GM23338 (cell line): Measurements from ENCODE around the gene OR2A2. TPM values are rescaled to one million over a fixed set of nuclear protein-coding genes. Genes with fewer than 3 reads are reported as not detected.

ENCODE experiments used
- ATAC-seq: fragments of 200-7000 bp; cut with Tn5 transposase; 3 replicates; pipeline ENCODE4 v1.9.1; 2020
- DNase-seq: peaks from one replicate; pipeline ENCODE4 v3.0.0-alpha.2; 2015; ENCODE audit warnings: low spot score
- H2AFZ ChIP-seq: fragments of 200-600 bp; sonication (generic); 2 replicates; pipeline ENCODE4 v1.8.0; 2016; ENCODE audit warnings: antibody characterized with exemption, mild to moderate bottlenecking, moderate library complexity
- H3F3A ChIP-seq: fragments of 200-600 bp; sonication (generic); replicated peaks from 2 replicates; pipeline ENCODE4 v1.8.0; 2017; ENCODE audit warnings: antibody characterized with exemption, mixed run types, low read depth
- H3K27ac ChIP-seq: fragments of 200-600 bp; sonication (generic); 2 replicates; pipeline ENCODE4 v1.6.1; 2016; ENCODE audit warnings: low read depth
- H3K27me3 ChIP-seq: fragments of 200-600 bp; sonication (generic); 2 replicates; pipeline ENCODE4 v1.8.0; 2016; ENCODE audit warnings: mild to moderate bottlenecking, mixed run types, moderate library complexity; ENCODE audit not compliant: insufficient read depth
- H3K36me3 ChIP-seq: fragments of 200-600 bp; sonication (generic); 2 replicates; pipeline ENCODE4 v1.8.0; 2016; ENCODE audit warnings: mild to moderate bottlenecking; ENCODE audit not compliant: insufficient read depth
- H3K4me1 ChIP-seq: fragments of 200-600 bp; sonication (generic); 2 replicates; pipeline ENCODE4 v1.8.0; 2016; ENCODE audit warnings: mild to moderate bottlenecking, moderate library complexity; ENCODE audit not compliant: insufficient read depth
- H3K4me2 ChIP-seq: fragments of 200-600 bp; sonication (generic); 2 replicates; pipeline ENCODE4 v1.7.1; 2017; ENCODE audit warnings: mixed run types
- H3K4me3 ChIP-seq: fragments of 200-600 bp; sonication (generic); 2 replicates; pipeline ENCODE4 v1.6.1; 2016; ENCODE audit warnings: mixed run types
- H3K79me2 ChIP-seq: fragments of 200-600 bp; sonication (generic); replicated peaks from 2 replicates; pipeline ENCODE4 v1.8.0; 2017; ENCODE audit warnings: mild to moderate bottlenecking; ENCODE audit not compliant: insufficient read depth
- H3K9me2 ChIP-seq: fragments of 200-600 bp; sonication (generic); 2 replicates; pipeline ENCODE4 v1.8.0; 2017; ENCODE audit not compliant: insufficient read depth
- H4K20me1 ChIP-seq: fragments of 200-600 bp; sonication (generic); replicated peaks from 2 replicates; pipeline ENCODE4 v1.8.0; 2017; ENCODE audit warnings: mild to moderate bottlenecking; ENCODE audit not compliant: insufficient read depth
- H3K27ac Mint-ChIP-seq: 2 replicates; pipeline ENCODE4 v1.8.0; 2020; ENCODE audit warnings: inconsistent platforms, mild to moderate bottlenecking, moderate library complexity, mixed read lengths
- H3K27me3 Mint-ChIP-seq: 3 replicates; pipeline ENCODE4 v1.8.0; 2022; ENCODE audit warnings: low read depth, mild to moderate bottlenecking, moderate library complexity, mixed read lengths, inconsistent platforms; ENCODE audit not compliant: insufficient read depth, poor library complexity
- H3K36me3 Mint-ChIP-seq: 3 replicates; pipeline ENCODE4 v1.8.0; 2021; ENCODE audit warnings: low read depth, mild to moderate bottlenecking, inconsistent platforms, moderate library complexity, mixed read lengths
- H3K4me1 Mint-ChIP-seq: 3 replicates; pipeline ENCODE4 v1.8.0; 2020; ENCODE audit warnings: mild to moderate bottlenecking, inconsistent platforms, mixed read lengths
- H3K4me3 Mint-ChIP-seq: 3 replicates; pipeline ENCODE4 v1.8.0; 2021; ENCODE audit warnings: moderate library complexity, mild to moderate bottlenecking, inconsistent platforms, mixed read lengths
- H3K9me3 Mint-ChIP-seq: 3 replicates; pipeline ENCODE4 v1.8.0; 2020; ENCODE audit warnings: moderate library complexity, mild to moderate bottlenecking, inconsistent platforms, mixed read lengths
- CREB1 ChIP-seq: fragments of 250-450 bp; sonication (Bioruptor Pico); IDR thresholded peaks from 2 replicates; pipeline ENCODE4 v1.5.0; 2020; ENCODE audit warnings: low read depth, mild to moderate bottlenecking, moderate library complexity
- CTCF ChIP-seq, 2 experiments: fragments of 200-600 bp in 1 of 2; sonication (generic) in 1 of 2; conservative IDR thresholded peaks; 2 replicates each; pipeline versions ENCODE4 v1.5.1 to v1.6.1; 2016 to 2017; ENCODE audit warnings: antibody characterized with exemption in 2 of 2, low read depth in 2 of 2, mild to moderate bottlenecking in 2 of 2, moderate library complexity in 1 of 2
- ETS1 ChIP-seq: IDR thresholded peaks from 2 replicates; pipeline ENCODE4 v1.6.1; 2016; ENCODE audit warnings: antibody characterized with exemption
- EZH2 ChIP-seq: fragments of 200-600 bp; sonication (generic); IDR thresholded peaks from one replicate; pipeline ENCODE4 v1.8.0; 2017; ENCODE audit warnings: antibody characterized with exemption, mild to moderate bottlenecking, low read depth; ENCODE audit not compliant: unreplicated experiment
- EZH2phosphoT487 ChIP-seq: fragments of 200-600 bp; sonication (generic); IDR thresholded peaks from one replicate; pipeline ENCODE4 v1.8.1; 2018; ENCODE audit warnings: antibody characterized with exemption; ENCODE audit not compliant: unreplicated experiment
- JUNB ChIP-seq: IDR thresholded peaks from one replicate; pipeline ENCODE4 v1.6.1; 2016; ENCODE audit warnings: antibody characterized with exemption; ENCODE audit not compliant: unreplicated experiment
- NANOG ChIP-seq: IDR thresholded peaks from 2 replicates; pipeline ENCODE4 v1.6.1; 2016; ENCODE audit warnings: antibody characterized with exemption, borderline replicate concordance
- POLR2AphosphoS5 ChIP-seq: IDR thresholded peaks from 2 replicates; pipeline ENCODE4 v1.6.1; 2016; ENCODE audit warnings: antibody characterized with exemption, low read depth
- REST ChIP-seq: IDR thresholded peaks from one replicate; pipeline ENCODE4 v1.6.1; 2018; ENCODE audit warnings: antibody characterized with exemption; ENCODE audit not compliant: unreplicated experiment
- STAT1 ChIP-seq: IDR thresholded peaks from one replicate; pipeline ENCODE4 v1.6.1; 2016; ENCODE audit warnings: antibody characterized with exemption; ENCODE audit not compliant: unreplicated experiment
- ZNF114 ChIP-seq: fragments of 250-450 bp; sonication (Bioruptor Pico); IDR thresholded peaks from 2 replicates; pipeline ENCODE4 v1.5.0; 2020; ENCODE audit warnings: mild to moderate bottlenecking, moderate library complexity
- ZNF331 ChIP-seq: fragments of 250-450 bp; sonication (Bioruptor Pico); IDR thresholded peaks from 2 replicates; pipeline ENCODE4 v1.5.0; 2020; ENCODE audit warnings: low read depth, mild to moderate bottlenecking, moderate library complexity
- polyA plus RNA-seq: library from polyadenylated mRNA; unstranded; fragments of >200 nt; fragmentation: Nextera tagmentation; extraction: Ambion mirVana; gene quantifications from 2 replicates; pipeline ENCODE4 v1.2.1, GENCODE V29; 2016
- total RNA-seq: library from RNA; depleted of rRNA; stranded (reverse); fragments of >200 nt; shearing (Covaris generic); gene quantifications from 2 replicates; pipeline ENCODE4 v1.2.3, GENCODE V29; 2014
- TF ChIP-seq, protein P1 (sequence below): fragments of 250-450 bp; sonication (Bioruptor Pico); IDR thresholded peaks from 2 replicates; pipeline ENCODE4 v1.5.0; 2020; ENCODE audit warnings: mild to moderate bottlenecking, moderate library complexity

Gene OR2A2
- total and polyA plus RNA-seq, 2 experiments from 2014 or later = not detected

DNA sequence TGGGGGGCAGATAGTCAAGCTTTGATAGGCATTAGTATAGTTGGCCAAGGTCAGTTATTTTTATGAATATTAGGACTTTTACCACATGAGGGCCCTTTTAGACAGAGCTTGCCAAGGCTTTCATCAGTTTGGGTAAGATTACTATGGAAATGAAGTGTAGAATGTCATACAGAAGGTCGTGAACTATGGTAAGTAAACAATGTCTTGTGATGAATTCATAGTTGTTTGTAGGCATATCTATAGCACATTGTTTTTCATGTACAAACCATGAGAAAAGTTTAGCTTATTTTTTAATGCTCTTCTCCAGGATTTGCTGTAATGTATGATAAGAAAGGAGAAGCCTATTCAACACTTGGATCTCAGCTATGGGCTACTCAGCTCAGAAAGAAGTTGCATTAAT, 4.3 kb downstream of the OR2A2 start:
- no peaks in the 10 kb centered on the region for H3K36me3 ChIP-seq
- ATAC-seq (no peak), DNase-seq (no peak)
- H3K4me1 ChIP-seq = no peaks in the 10 kb centered on the region
- H3F3A ChIP-seq = no peaks in the 10 kb centered on the region
- no peak overlapping the region for H3K27ac ChIP-seq
- H4K20me1 ChIP-seq = no peaks in the 10 kb centered on the region
- no peaks in the 10 kb centered on the region for H3K27me3 ChIP-seq
- Mint-ChIP-seq H3K4me1 (no peaks in the 10 kb centered on the region), H3K9me3 (peaks cover 1% of the 10 kb centered on the region; the same call in 1 of the 3 replicates), H3K4me3 (no peak overlapping the region), H3K27ac (no peak overlapping the region), H3K27me3 (no peaks in the 10 kb centered on the region), H3K36me3 (no peaks in the 10 kb centered on the region; the same call in 2 of the 3 replicates)
- no peaks in the 10 kb centered on the region for H3K79me2 ChIP-seq
- H3K9me2 ChIP-seq = peaks cover 4% of the 10 kb centered on the region; the same call in 1 of the 2 replicates
- no peak overlapping the region for H2AFZ ChIP-seq
- no peak overlapping the region for H3K4me3 ChIP-seq
- TF ChIP-seq JUNB (no peak), ZNF331 (CRISPR knock-in tag) (no peak), EZH2 (no peak), POLR2AphosphoS5 (no peak), STAT1 (no peak), EZH2phosphoT487 (no peak), ZNF114 (CRISPR knock-in tag) (no peak), NANOG (no peak), ETS1 (no peak), CREB1 (CRISPR knock-in tag) (no peak), REST (no peak), CTCF (conservative IDR thresholded peaks at IDR 0.05; ENCODE audit: low read depth in 2 of 2) (no peak)
- TF ChIP-seq, protein P1, sequence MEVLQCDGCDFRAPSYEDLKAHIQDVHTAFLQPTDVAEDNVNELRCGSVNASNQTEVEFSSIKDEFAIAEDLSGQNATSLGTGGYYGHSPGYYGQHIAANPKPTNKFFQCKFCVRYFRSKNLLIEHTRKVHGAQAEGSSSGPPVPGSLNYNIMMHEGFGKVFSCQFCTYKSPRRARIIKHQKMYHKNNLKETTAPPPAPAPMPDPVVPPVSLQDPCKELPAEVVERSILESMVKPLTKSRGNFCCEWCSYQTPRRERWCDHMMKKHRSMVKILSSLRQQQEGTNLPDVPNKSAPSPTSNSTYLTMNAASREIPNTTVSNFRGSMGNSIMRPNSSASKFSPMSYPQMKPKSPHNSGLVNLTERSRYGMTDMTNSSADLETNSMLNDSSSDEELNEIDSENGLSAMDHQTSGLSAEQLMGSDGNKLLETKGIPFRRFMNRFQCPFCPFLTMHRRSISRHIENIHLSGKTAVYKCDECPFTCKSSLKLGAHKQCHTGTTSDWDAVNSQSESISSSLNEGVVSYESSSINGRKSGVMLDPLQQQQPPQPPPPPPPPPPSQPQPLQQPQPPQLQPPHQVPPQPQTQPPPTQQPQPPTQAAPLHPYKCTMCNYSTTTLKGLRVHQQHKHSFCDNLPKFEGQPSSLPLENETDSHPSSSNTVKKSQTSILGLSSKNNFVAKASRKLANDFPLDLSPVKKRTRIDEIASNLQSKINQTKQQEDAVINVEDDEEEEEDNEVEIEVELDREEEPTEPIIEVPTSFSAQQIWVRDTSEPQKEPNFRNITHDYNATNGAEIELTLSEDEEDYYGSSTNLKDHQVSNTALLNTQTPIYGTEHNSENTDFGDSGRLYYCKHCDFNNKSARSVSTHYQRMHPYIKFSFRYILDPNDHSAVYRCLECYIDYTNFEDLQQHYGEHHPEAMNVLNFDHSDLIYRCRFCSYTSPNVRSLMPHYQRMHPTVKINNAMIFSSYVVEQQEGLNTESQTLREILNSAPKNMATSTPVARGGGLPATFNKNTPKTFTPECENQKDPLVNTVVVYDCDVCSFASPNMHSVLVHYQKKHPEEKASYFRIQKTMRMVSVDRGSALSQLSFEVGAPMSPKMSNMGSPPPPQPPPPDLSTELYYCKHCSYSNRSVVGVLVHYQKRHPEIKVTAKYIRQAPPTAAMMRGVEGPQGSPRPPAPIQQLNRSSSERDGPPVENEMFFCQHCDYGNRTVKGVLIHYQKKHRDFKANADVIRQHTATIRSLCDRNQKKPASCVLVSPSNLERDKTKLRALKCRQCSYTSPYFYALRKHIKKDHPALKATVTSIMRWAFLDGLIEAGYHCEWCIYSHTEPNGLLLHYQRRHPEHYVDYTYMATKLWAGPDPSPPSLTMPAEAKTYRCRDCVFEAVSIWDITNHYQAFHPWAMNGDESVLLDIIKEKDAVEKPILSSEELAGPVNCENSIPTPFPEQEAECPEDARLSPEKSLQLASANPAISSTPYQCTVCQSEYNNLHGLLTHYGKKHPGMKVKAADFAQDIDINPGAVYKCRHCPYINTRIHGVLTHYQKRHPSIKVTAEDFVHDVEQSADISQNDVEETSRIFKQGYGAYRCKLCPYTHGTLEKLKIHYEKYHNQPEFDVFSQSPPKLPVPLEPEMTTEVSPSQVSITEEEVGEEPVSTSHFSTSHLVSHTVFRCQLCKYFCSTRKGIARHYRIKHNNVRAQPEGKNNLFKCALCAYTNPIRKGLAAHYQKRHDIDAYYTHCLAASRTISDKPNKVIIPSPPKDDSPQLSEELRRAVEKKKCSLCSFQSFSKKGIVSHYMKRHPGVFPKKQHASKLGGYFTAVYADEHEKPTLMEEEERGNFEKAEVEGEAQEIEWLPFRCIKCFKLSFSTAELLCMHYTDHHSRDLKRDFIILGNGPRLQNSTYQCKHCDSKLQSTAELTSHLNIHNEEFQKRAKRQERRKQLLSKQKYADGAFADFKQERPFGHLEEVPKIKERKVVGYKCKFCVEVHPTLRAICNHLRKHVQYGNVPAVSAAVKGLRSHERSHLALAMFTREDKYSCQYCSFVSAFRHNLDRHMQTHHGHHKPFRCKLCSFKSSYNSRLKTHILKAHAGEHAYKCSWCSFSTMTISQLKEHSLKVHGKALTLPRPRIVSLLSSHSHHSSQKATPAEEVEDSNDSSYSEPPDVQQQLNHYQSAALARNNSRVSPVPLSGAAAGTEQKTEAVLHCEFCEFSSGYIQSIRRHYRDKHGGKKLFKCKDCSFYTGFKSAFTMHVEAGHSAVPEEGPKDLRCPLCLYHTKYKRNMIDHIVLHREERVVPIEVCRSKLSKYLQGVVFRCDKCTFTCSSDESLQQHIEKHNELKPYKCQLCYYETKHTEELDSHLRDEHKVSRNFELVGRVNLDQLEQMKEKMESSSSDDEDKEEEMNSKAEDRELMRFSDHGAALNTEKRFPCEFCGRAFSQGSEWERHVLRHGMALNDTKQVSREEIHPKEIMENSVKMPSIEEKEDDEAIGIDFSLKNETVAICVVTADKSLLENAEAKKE (CRISPR knock-in tag) = no peak
- H3K4me2 ChIP-seq = no peak overlapping the region
